HepG2 (cell line): ENCODE measurements around the gene PRKAB1. TPM values are rescaled to one million over a fixed set of nuclear protein-coding genes. Genes with fewer than 3 reads are reported as not detected.
A peak's percentile ranks its signal among the peaks of the same experiment; 100 is the strongest.

Experiments
- ASH2L ChIP-seq: fragments of 300-600, 200-600 bp; sonication (generic); IDR thresholded peaks from 2 replicates; pipeline ENCODE4 v1.7.0; 2017; ENCODE audit warnings: low read depth, mild to moderate bottlenecking, moderate library complexity, mixed read lengths, low read length; ENCODE audit not compliant: insufficient read length
- HNF4A ChIP-seq: sonication (generic); formaldehyde crosslinking; IDR thresholded peaks from 2 replicates; pipeline ENCODE4 v1.4.0; 2020; ENCODE audit warnings: missing genetic modification reagents
- HOXA5 ChIP-seq: sonication (generic); formaldehyde crosslinking; IDR thresholded peaks from 2 replicates; pipeline ENCODE4 v1.4.0; 2020; ENCODE audit warnings: missing genetic modification reagents
- KDM3A ChIP-seq: IDR thresholded peaks from 2 replicates; pipeline ENCODE4 v1.6.1; 2018; ENCODE audit warnings: low read depth, missing compliant biosample characterization
- MYC ChIP-seq: sonication (generic); formaldehyde crosslinking; IDR thresholded peaks from 2 replicates; pipeline ENCODE4 v1.9.0; 2021; ENCODE audit warnings: missing genetic modification reagents, borderline replicate concordance
- NRL ChIP-seq: sonication (generic); formaldehyde crosslinking; IDR thresholded peaks from 2 replicates; pipeline ENCODE4 v1.5.0; 2020; ENCODE audit warnings: missing genetic modification reagents, mild to moderate bottlenecking, moderate library complexity, borderline replicate concordance
- POLR2A ChIP-seq, 2 experiments: IDR thresholded peaks; 2 replicates each; pipeline ENCODE4 v1.6.1; 2011; ENCODE audit warnings: low read depth in 2 of 2, low read length in 2 of 2, mild to moderate bottlenecking in 1 of 2, moderate library complexity in 1 of 2; ENCODE audit not compliant: insufficient read depth in 1 of 2
- SALL1 ChIP-seq: sonication (generic); formaldehyde crosslinking; IDR thresholded peaks from 2 replicates; pipeline ENCODE4 v1.8.0; 2022; ENCODE audit warnings: mild to moderate bottlenecking, missing genetic modification reagents
- SIX1 ChIP-seq: sonication (generic); formaldehyde crosslinking; IDR thresholded peaks from 2 replicates; pipeline ENCODE4 v1.4.0; 2020; ENCODE audit warnings: missing genetic modification reagents, borderline replicate concordance
- SOX5 ChIP-seq: IDR thresholded peaks from 2 replicates; pipeline ENCODE4 v1.6.1; 2016; ENCODE audit warnings: borderline replicate concordance
- SP4 ChIP-seq: sonication (generic); formaldehyde crosslinking; IDR thresholded peaks from 2 replicates; pipeline ENCODE4 v1.8.1; 2023; ENCODE audit warnings: mild to moderate bottlenecking, missing genetic modification reagents
- TBL1XR1 ChIP-seq: fragments of 150-350 bp; IDR thresholded peaks from 2 replicates; pipeline ENCODE4 v1.6.1; 2014; ENCODE audit warnings: borderline replicate concordance, low read length; ENCODE audit not compliant: partially characterized antibody
- ZNF670 ChIP-seq: sonication (generic); formaldehyde crosslinking; IDR thresholded peaks from 2 replicates; pipeline ENCODE4 v1.8.0; 2022; ENCODE audit warnings: mild to moderate bottlenecking, missing genetic modification reagents, borderline replicate concordance
- polyA plus RNA-seq, 8 experiments: library from polyadenylated mRNA; depleted of rRNA in 3 of 8; stranded (reverse) in 7 of 8; unstranded in 1 of 8; fragments of >200 nt; fragmentation: Illumina TruSeq in 4 of 8; extraction: Trizol in 4 of 8; gene quantifications; 2 replicates each; pipeline versions ENCODE4 v1.2.1 to v1.2.3, GENCODE V29; 2011 to 2016; ENCODE audit warnings: low read depth in 4 of 8, missing spikeins in 1 of 8, mixed read lengths in 1 of 8; ENCODE audit not compliant: insufficient read depth in 1 of 8
- total RNA-seq, 5 experiments: library from RNA; depleted of rRNA; stranded (reverse); fragments of >200 nt; fragmentation: Illumina TruSeq; extraction: Trizol; gene quantifications; 2 replicates each; pipeline ENCODE4 v1.2.3, GENCODE V29; 2016; ENCODE audit warnings: low read depth in 1 of 5
- TF ChIP-seq, protein P1 (sequence below): sonication (generic); formaldehyde crosslinking; IDR thresholded peaks from 2 replicates; pipeline ENCODE4 v1.4.0; 2020; ENCODE audit warnings: missing genetic modification reagents
- TF ChIP-seq, protein P2 (sequence below), 2 experiments: sonication (generic) in 1 of 2; formaldehyde crosslinking in 1 of 2; IDR thresholded peaks; 2 replicates each; pipeline versions ENCODE4 v1.4.0 to v1.6.1; 2016 to 2020; ENCODE audit warnings: borderline replicate concordance in 1 of 2, low read depth in 1 of 2, mild to moderate bottlenecking in 1 of 2, missing genetic modification reagents in 1 of 2
- TF ChIP-seq, protein P3 (sequence below): sonication (generic); formaldehyde crosslinking; IDR thresholded peaks from 2 replicates; pipeline ENCODE4 v1.5.0; 2020; ENCODE audit warnings: missing genetic modification reagents, mild to moderate bottlenecking, borderline replicate concordance
- TF ChIP-seq, protein P4 (sequence below): sonication (generic); formaldehyde crosslinking; IDR thresholded peaks from 2 replicates; pipeline ENCODE4 v1.9.0; 2022; ENCODE audit warnings: low read depth, missing genetic modification reagents
- TF ChIP-seq, protein P5 (sequence below): sonication (generic); formaldehyde crosslinking; IDR thresholded peaks from 2 replicates; pipeline ENCODE4 v1.5.0; 2020; ENCODE audit warnings: missing genetic modification reagents

The PRKAB1 gene
- total and polyA plus RNA-seq, 2 of the 13 experiments (the other 11 are each of a cell fraction or from before 2014, with no cell fraction given): 28.4 to 35.5 TPM

DNA sequence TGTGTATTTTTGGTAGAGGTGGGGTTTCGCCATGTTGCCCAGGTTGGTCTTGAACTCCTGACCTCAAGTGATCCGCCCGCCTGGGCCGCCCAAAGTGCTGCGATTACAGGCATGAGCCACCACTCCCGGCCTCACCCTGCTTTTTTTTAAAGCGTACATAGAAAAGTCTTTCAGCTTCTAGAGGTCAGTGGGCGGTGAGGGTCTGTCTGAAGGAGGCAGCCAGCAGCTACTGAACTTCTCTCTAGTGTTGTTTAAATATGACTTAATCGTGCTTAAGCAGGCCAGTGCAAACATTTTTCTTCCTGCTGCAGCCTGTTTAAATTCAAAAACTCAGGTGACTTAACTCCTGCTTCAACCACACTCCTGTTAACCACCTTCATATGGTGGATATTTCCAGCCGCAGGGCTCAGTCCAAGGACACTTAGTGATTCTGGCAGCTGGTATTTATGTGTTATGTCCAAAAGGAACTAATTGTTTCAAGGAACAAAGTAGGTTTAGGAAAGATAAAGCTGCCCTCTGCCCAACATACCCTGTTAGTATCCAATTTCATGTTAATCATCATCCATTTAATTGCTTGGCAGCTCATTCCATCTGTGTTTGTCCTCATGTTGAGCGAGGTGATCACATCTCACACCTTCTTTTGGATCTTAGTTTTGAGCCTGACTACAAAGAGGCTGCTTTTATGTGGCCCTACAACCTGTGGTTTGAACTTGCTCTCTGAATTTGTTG, 2.0 kb downstream of the PRKAB1 start (continued):
- TF ChIP-seq, protein P1, sequence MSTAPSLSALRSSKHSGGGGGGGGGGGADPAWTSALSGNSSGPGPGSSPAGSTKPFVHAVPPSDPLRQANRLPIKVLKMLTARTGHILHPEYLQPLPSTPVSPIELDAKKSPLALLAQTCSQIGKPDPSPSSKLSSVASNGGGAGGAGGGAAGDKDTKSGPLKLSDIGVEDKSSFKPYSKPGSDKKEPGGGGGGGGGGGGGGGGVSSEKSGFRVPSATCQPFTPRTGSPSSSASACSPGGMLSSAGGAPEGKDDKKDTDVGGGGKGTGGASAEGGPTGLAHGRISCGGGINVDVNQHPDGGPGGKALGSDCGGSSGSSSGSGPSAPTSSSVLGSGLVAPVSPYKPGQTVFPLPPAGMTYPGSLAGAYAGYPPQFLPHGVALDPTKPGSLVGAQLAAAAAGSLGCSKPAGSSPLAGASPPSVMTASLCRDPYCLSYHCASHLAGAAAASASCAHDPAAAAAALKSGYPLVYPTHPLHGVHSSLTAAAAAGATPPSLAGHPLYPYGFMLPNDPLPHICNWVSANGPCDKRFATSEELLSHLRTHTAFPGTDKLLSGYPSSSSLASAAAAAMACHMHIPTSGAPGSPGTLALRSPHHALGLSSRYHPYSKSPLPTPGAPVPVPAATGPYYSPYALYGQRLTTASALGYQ (CRISPR knock-in tag): peak; percentile 43; the same call in 1 of the 2 replicates
- peak in 1 of 2 experiments; percentile 36; a peak in 1 of 4 replicates for TF ChIP-seq POLR2A (IDR thresholded peaks at IDR 0.05; ENCODE audit: insufficient read depth in 1 of 2, low read depth in 2 of 2, low read length in 2 of 2)
- TF ChIP-seq, protein P2, sequence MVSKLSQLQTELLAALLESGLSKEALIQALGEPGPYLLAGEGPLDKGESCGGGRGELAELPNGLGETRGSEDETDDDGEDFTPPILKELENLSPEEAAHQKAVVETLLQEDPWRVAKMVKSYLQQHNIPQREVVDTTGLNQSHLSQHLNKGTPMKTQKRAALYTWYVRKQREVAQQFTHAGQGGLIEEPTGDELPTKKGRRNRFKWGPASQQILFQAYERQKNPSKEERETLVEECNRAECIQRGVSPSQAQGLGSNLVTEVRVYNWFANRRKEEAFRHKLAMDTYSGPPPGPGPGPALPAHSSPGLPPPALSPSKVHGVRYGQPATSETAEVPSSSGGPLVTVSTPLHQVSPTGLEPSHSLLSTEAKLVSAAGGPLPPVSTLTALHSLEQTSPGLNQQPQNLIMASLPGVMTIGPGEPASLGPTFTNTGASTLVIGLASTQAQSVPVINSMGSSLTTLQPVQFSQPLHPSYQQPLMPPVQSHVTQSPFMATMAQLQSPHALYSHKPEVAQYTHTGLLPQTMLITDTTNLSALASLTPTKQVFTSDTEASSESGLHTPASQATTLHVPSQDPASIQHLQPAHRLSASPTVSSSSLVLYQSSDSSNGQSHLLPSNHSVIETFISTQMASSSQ (IDR thresholded peaks at IDR 0.05; ENCODE audit: low read depth): peak; percentile 84
- TF ChIP-seq, protein P2 (CRISPR knock-in tag; IDR thresholded peaks at IDR 0.05; ENCODE audit: borderline replicate concordance): peak; percentile 75; the same call in 1 of the 2 replicates
- no peak for TF ChIP-seq MYC
- TF ChIP-seq, protein P3, sequence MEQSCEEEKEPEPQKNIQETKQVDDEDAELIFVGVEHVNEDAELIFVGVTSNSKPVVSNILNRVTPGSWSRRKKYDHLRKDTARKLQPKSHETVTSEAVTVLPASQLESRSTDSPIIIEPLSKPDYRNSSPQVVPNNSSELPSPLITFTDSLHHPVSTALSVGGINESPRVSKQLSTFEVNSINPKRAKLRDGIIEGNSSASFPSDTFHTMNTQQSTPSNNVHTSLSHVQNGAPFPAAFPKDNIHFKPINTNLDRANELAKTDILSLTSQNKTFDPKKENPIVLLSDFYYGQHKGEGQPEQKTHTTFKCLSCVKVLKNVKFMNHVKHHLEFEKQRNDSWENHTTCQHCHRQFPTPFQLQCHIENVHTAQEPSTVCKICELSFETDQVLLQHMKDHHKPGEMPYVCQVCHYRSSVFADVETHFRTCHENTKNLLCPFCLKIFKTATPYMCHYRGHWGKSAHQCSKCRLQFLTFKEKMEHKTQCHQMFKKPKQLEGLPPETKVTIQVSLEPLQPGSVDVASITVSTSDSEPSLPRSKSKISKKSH (CRISPR knock-in tag): no peak
- no peak for TF ChIP-seq KDM3A (CRISPR knock-in tag)
- no peak for TF ChIP-seq TBL1XR1
- no peak for TF ChIP-seq HOXA5
- peak; percentile 79 for TF ChIP-seq SOX5 (CRISPR knock-in tag)
- 0 out of 2 replicates have a peak, but pooled peaks have one; percentile 16 for TF ChIP-seq ZNF670 (CRISPR knock-in tag)
- TF ChIP-seq SALL1 (CRISPR knock-in tag): no peak; the same call in none of the 2 replicates
- TF ChIP-seq SIX1: peak; percentile 87; the same call in 1 of the 2 replicates
- TF ChIP-seq HNF4A (CRISPR knock-in tag): peak; percentile 61
- TF ChIP-seq, protein P4, sequence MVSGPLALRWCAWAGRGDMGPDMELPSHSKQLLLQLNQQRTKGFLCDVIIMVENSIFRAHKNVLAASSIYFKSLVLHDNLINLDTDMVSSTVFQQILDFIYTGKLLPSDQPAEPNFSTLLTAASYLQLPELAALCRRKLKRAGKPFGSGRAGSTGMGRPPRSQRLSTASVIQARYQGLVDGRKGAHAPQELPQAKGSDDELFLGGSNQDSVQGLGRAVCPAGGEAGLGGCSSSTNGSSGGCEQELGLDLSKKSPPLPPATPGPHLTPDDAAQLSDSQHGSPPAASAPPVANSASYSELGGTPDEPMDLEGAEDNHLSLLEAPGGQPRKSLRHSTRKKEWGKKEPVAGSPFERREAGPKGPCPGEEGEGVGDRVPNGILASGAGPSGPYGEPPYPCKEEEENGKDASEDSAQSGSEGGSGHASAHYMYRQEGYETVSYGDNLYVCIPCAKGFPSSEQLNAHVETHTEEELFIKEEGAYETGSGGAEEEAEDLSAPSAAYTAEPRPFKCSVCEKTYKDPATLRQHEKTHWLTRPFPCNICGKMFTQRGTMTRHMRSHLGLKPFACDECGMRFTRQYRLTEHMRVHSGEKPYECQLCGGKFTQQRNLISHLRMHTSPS (CRISPR knock-in tag): no peak
- TF ChIP-seq SP4 (CRISPR knock-in tag): no peak
- 0 out of 2 replicates have a peak, but pooled peaks have one; percentile 7 for TF ChIP-seq NRL (CRISPR knock-in tag)
- TF ChIP-seq, protein P5, sequence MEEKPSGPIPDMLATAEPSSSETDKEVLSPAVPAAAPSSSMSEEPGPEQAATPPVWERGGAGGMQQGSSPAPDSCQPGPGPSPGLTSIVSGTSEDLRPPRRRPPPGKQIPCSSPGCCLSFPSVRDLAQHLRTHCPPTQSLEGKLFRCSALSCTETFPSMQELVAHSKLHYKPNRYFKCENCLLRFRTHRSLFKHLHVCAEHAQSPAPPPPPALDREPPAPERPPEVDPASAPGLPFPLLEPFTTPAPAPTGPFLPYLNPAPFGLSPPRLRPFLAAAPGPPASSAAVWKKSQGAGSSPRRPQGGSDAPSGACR (CRISPR knock-in tag): no peak
- TF ChIP-seq ASH2L: no peak
